SK-N-MC (cell line): Measurements from ENCODE around the gene CXorf66.

Experiments
- EZH2 ChIP-seq: fragments of 200-600 bp; sonication (generic); IDR thresholded peaks from one replicate; pipeline ENCODE4 v1.6.1; 2017; ENCODE audit warnings: antibody characterized with exemption
- FOXP2 ChIP-seq: optimal IDR thresholded peaks from 2 replicates; pipeline ENCODE3; 2011; ENCODE audit warnings: mild to moderate bottlenecking, moderate library complexity; ENCODE audit not compliant: insufficient read depth; ENCODE audit errors: extremely low read length, control extremely low read depth
- POLR2AphosphoS5 ChIP-seq: IDR thresholded peaks from 2 replicates; pipeline ENCODE4 v1.6.1; 2012; ENCODE audit warnings: mild to moderate bottlenecking, low read depth, low read length, borderline replicate concordance

DNA sequence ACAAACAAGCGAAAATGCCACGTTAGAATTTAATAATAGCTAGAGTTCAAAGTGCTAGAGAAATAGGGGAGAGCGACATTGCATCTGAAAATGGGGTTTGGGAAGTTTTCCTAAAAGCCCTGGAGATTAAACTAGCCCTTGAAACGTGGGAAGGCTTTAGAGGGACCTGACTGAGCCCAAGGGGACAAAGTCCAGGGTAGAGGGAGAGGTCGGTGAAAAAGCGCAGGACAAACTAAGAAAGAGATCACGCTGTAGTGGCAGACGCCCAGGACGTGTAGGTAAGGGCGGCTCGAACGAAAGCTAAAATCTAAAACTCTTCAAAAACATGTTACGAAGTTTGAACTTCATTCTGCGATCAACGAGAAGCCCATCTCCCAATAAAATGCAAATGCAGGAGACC is 31.4 kb downstream of the CXorf66 start:
- no peak for TF ChIP-seq POLR2AphosphoS5
- no peak for TF ChIP-seq EZH2
- no peak for TF ChIP-seq FOXP2
